GM19328 (cell line): ENCODE data around the gene ANO3.

Source experiments
- ATAC-seq: cut with Tn5 transposase; IDR thresholded peaks from one replicate; pipeline ENCODE4 v1.9.1; 2021; ENCODE audit warnings: mild to moderate bottlenecking, moderate library complexity; ENCODE audit not compliant: unreplicated experiment

The ANO3 gene

GRCh38 chr11:26702406-26702805 lies 370.5 kb downstream of the ANO3 start:
- no peak for ATAC-seq

- no peak for ATAC-seq
Measured at GRCh38 chr11:26703411-26704191, 371.7 kb downstream of the ANO3 start.

- ATAC-seq, result no peak
Measured at GRCh38 chr11:26704249-26704648, 372.3 kb downstream of the ANO3 start.

GRCh38 chr11:26706181-26706580 lies 374.3 kb downstream of the ANO3 start:
- ATAC-seq, result no peak

- no peak for ATAC-seq
Measured at GRCh38 chr11:26708736-26709456, 377.0 kb downstream of the ANO3 start.

- no peak for ATAC-seq
Measured at GRCh38 chr11:26710489-26710888, 378.6 kb downstream of the ANO3 start.

- no peak for ATAC-seq
Measured at GRCh38 chr11:26712497-26712896, 380.6 kb downstream of the ANO3 start.
